Measurements from ENCODE around the gene SPG7. TPM values are rescaled to one million over a fixed set of nuclear protein-coding genes. Genes with fewer than 3 reads are reported as not detected.
A peak's percentile ranks its signal among the peaks of the same experiment; 100 is the strongest.

The SPG7 gene
- total RNA-seq, 4 donors from 2014 or later = 68.6 to 125 (median 74.8) TPM

- ATAC-seq (ENCODE audit: low FRiP score) = no peak
- TF ChIP-seq CTCF (IDR thresholded peaks at IDR 0.05) = no peak
- no peak for DNase-seq (ENCODE audit: low spot score)
These were observed 14.4 kb upstream of the SPG7 start for GRCh38 chr16:89493776-89494175.

- TF ChIP-seq CTCF (IDR thresholded peaks at IDR 0.05) = no peak
These were observed 13.1 kb upstream of the SPG7 start for GRCh38 chr16:89495121-89495520.

GRCh38 chr16:89498839-89499238, 9.4 kb upstream of the SPG7 start:
- no peak for TF ChIP-seq CTCF (IDR thresholded peaks at IDR 0.05)
- no peak for DNase-seq (ENCODE audit: low spot score)
- no peak for ATAC-seq (ENCODE audit: low FRiP score)

More at GRCh38 chr16:89495121-89495520, 13.1 kb upstream of the SPG7 start:
- no peak for DNase-seq (ENCODE audit: low spot score)
- no peak for ATAC-seq (ENCODE audit: low FRiP score)

- no peak for TF ChIP-seq CTCF (IDR thresholded peaks at IDR 0.05)
- no peak for DNase-seq (ENCODE audit: low spot score)
- no peak for ATAC-seq (ENCODE audit: low FRiP score)
These were observed 8.4 kb upstream of the SPG7 start for GRCh38 chr16:89499767-89500166.

GRCh38 chr16:89502081-89502843, 5.9 kb upstream of the SPG7 start:
- ATAC-seq (ENCODE audit: low FRiP score) (peak; percentile 73), DNase-seq (ENCODE audit: low spot score) (no peak)
- TF ChIP-seq CTCF (IDR thresholded peaks at IDR 0.05) = no peak

- no peak for TF ChIP-seq CTCF (IDR thresholded peaks at IDR 0.05)
- no peak for ATAC-seq (ENCODE audit: low FRiP score)
- DNase-seq (ENCODE audit: low spot score) = no peak
These were observed 4.1 kb upstream of the SPG7 start for GRCh38 chr16:89504091-89504490.
